Osteocyte (in vitro differentiated cells): ENCODE data around the gene INSYN2B. TPM values are rescaled to one million over a fixed set of nuclear protein-coding genes. Genes with fewer than 3 reads are reported as not detected.

Source experiments
- DNase-seq: peaks from one replicate; pipeline ENCODE4 v3.0.0; 2021; ENCODE audit warnings: mixed read lengths; ENCODE audit not compliant: unreplicated experiment; ENCODE audit errors: extremely low spot score
- H3K27ac Mint-ChIP-seq: one replicate; pipeline ENCODE4 v1.8.0; 2021; ENCODE audit warnings: mild to moderate bottlenecking, mixed read lengths; ENCODE audit not compliant: unreplicated experiment
- H3K27me3 Mint-ChIP-seq: one replicate; pipeline ENCODE4 v1.8.0; 2021; ENCODE audit warnings: mixed read lengths; ENCODE audit not compliant: unreplicated experiment
- H3K36me3 Mint-ChIP-seq: one replicate; pipeline ENCODE4 v1.8.0; 2021; ENCODE audit warnings: mixed read lengths; ENCODE audit not compliant: unreplicated experiment
- H3K4me1 Mint-ChIP-seq: one replicate; pipeline ENCODE4 v1.8.0; 2021; ENCODE audit warnings: mixed read lengths; ENCODE audit not compliant: unreplicated experiment
- H3K4me3 Mint-ChIP-seq: one replicate; pipeline ENCODE4 v1.8.0; 2021; ENCODE audit warnings: mild to moderate bottlenecking, moderate library complexity, mixed read lengths; ENCODE audit not compliant: unreplicated experiment
- H3K9me3 Mint-ChIP-seq: one replicate; pipeline ENCODE4 v1.8.0; 2021; ENCODE audit warnings: mixed read lengths; ENCODE audit not compliant: unreplicated experiment
- total RNA-seq: library from RNA; stranded (reverse); gene quantifications from 2 replicates; pipeline ENCODE4 v1.2.1, GENCODE V29; 2021
- TF ChIP-seq, protein P1 (sequence below): fragments of 200-600 bp; sonication (generic); IDR thresholded peaks from 2 replicates; pipeline ENCODE4 v1.5.0; 2021; ENCODE audit warnings: antibody characterized with exemption, mild to moderate bottlenecking, moderate library complexity

The INSYN2B gene
- total RNA-seq, 1 donor from 2014 or later, result 2.7 TPM

DNA sequence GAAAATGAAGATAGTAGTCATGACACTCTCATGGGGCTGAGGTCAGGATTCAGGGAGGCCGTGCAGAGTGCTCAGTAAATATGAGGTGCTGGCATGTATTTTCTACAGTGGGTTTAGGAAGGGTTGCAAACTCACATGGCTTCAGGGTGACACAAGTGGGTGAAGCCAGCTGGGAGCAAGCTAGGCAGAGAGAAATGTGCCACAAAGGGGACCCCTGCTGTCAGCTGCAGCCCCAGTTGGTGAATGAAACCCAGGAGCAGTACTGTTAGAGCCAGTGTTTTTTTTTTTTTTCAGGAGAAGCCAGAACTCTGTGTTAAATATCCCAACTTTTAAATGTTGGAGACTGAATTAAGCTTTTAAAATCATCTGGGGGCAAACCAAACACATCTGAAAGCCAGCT, 75.3 kb downstream of the INSYN2B start:
- TF ChIP-seq, protein P1, sequence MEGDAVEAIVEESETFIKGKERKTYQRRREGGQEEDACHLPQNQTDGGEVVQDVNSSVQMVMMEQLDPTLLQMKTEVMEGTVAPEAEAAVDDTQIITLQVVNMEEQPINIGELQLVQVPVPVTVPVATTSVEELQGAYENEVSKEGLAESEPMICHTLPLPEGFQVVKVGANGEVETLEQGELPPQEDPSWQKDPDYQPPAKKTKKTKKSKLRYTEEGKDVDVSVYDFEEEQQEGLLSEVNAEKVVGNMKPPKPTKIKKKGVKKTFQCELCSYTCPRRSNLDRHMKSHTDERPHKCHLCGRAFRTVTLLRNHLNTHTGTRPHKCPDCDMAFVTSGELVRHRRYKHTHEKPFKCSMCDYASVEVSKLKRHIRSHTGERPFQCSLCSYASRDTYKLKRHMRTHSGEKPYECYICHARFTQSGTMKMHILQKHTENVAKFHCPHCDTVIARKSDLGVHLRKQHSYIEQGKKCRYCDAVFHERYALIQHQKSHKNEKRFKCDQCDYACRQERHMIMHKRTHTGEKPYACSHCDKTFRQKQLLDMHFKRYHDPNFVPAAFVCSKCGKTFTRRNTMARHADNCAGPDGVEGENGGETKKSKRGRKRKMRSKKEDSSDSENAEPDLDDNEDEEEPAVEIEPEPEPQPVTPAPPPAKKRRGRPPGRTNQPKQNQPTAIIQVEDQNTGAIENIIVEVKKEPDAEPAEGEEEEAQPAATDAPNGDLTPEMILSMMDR, result no peak
- Mint-ChIP-seq H3K4me3 (no peak overlapping the region), H3K27ac (no peak overlapping the region), H3K27me3 (no peaks in the 10 kb centered on the region), H3K9me3 (no peaks in the 10 kb centered on the region), H3K36me3 (no peaks in the 10 kb centered on the region), H3K4me1 (peaks cover 13% of the 10 kb centered on the region)
- no peak for DNase-seq

DNA sequence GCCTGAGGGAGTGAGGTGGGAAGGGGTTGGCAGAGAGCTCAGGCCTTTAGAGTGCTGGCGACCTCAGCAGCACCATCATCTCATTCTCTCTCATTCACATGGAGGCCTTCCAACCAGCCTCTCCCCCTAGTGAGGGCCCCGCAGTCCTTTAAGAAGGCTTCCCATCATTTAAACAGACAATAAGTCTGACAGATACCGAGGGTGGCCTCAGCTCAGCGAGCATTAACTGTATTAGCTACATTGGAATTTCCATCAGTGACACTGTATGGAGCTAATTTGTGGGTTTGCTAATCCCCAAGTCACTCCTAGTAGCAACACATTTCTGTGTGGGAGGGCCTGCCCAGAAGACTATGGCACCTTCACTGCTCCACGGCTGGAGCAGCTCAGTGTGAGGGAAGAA, 75.8 kb downstream of the INSYN2B start:
- H3K27me3 Mint-ChIP-seq, result no peaks in the 10 kb centered on the region
- TF ChIP-seq, protein P1, result no peak
- H3K4me1 Mint-ChIP-seq, result peaks cover 13% of the 10 kb centered on the region
- no peak for DNase-seq
- H3K36me3 Mint-ChIP-seq, result no peaks in the 10 kb centered on the region
- no peak overlapping the region for H3K4me3 Mint-ChIP-seq
- no peaks in the 10 kb centered on the region for H3K9me3 Mint-ChIP-seq
- H3K27ac Mint-ChIP-seq, result no peak overlapping the region

DNA sequence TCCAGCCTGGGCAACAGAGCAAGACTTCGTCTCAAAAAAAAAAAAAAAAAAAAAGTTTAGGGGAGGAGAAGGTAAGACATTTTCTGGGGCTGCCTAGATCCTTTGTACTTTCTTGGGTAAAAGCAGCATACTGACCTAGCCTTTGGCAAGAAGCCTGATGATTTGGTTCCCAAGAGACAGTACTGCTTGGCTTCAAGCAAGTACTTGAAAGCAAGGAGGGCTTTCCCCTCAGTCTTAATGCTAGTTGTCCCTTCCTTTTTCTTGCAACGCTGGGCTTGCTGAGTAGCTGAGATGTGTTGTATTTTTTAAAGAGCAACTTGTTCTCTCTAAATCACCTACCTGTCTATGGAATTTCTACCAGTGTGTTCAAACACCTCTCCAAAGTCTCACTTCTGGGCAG, 76.2 kb downstream of the INSYN2B start:
- Mint-ChIP-seq H3K4me1 (peaks cover 13% of the 10 kb centered on the region), H3K27me3 (no peaks in the 10 kb centered on the region), H3K27ac (no peak overlapping the region), H3K36me3 (no peaks in the 10 kb centered on the region), H3K9me3 (no peaks in the 10 kb centered on the region), H3K4me3 (no peak overlapping the region)
- DNase-seq, result no peak
- TF ChIP-seq, protein P1, result no peak

DNA sequence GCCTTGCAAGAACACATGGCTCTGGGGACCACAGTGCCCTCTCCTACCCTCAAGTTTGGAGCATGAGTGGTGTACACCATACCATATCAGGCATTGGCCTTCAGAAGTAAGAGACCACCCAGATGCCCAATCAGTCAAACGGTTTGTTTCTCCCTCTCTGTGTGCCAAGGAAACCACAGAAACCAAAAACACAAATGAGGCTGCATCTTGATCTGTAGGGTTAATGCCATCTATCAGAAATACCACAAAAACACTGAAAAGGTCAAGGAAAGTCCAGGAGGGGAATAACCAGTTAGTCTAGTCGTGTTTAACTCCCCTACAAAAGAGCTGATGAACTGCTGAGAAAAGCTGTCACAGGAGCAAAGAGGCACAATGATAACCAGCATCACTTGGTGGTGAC, 78.4 kb downstream of the INSYN2B start:
- no peaks in the 10 kb centered on the region for H3K27me3 Mint-ChIP-seq
- TF ChIP-seq, protein P1, result no peak
- no peak overlapping the region for H3K27ac Mint-ChIP-seq
- no peak for DNase-seq
- no peak overlapping the region for H3K4me3 Mint-ChIP-seq
- H3K4me1 Mint-ChIP-seq, result peaks cover 11% of the 10 kb centered on the region
- no peaks in the 10 kb centered on the region for H3K36me3 Mint-ChIP-seq
- H3K9me3 Mint-ChIP-seq, result no peaks in the 10 kb centered on the region

DNA sequence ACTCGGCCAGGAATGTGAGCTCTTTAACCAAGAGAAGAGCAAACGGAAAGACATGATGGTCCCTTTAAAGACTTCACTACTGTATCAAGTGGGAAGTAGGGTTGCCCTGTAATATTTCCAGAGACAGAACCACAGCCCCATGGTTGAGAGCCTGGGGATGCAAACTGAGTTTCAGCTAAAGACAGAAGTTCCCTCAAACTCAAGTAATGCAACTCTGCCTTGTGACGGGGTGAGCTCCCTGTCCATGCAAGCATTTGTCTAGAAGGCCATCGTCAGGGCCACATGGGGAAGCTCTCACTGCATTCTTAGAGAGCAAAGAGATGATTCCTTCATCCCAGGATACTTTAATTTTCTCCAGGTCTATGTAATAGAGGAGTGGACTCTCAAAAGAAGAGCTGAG, 82.8 kb downstream of the INSYN2B start:
- Mint-ChIP-seq H3K4me1 (peaks cover 20% of the 10 kb centered on the region), H3K27me3 (no peaks in the 10 kb centered on the region), H3K9me3 (no peaks in the 10 kb centered on the region), H3K4me3 (no peak overlapping the region), H3K27ac (no peak overlapping the region), H3K36me3 (no peaks in the 10 kb centered on the region)
- TF ChIP-seq, protein P1, result no peak
- no peak for DNase-seq
